K562 (cell line): ENCODE data around the gene AGAP6. TPM values are rescaled to one million over a fixed set of nuclear protein-coding genes. Genes with fewer than 3 reads are reported as not detected.
A peak's percentile ranks its signal among the peaks of the same experiment; 100 is the strongest.
"Not testable (repeated sequence)": the region's sequence is repeated elsewhere in the genome, so short reads cannot be mapped to it uniquely, and the experiment has no call there.

ENCODE experiments used
- ATAC-seq: fragments of 200-7000 bp; cut with Tn5 transposase; 3 replicates; pipeline ENCODE4 v1.9.1; 2020; ENCODE audit warnings: moderate library complexity
- BruUV-seq: library from RNA; stranded (reverse); fragments of 400-500 nt; replicated peaks from 2 replicates; lab custom pipeline; 2021; lab: Mats Ljungman, UMichigan
- CTCF ChIA-PET: fragments of 300-600 bp; formaldehyde crosslinking; extraction: SDS; loops from one replicate; lab custom pipeline; 2021; ENCODE audit warnings: low intra/inter-chr PET ratio; lab: Yijun Ruan, JAX
- POLR2A ChIA-PET: fragments of 300-600, 350-650 bp; sonication (Branson Sonifier 250); formaldehyde crosslinking; extraction: SDS; loops from one replicate; lab custom pipeline; 2021; ENCODE audit warnings: antibody characterized with exemption, inconsistent platforms; lab: Yijun Ruan, JAX
- DNase-seq, 4 experiments: peaks; one replicate each; pipeline versions ENCODE4 v3.0.0 to v3.0.0-alpha.2; 2011 to 2018; ENCODE audit warnings: low spot score in 3 of 4, mixed read lengths in 3 of 4; ENCODE audit errors: extremely low read depth in 1 of 4
- FAIRE-seq: peaks from 2 replicates; lab custom pipeline; 2011; peaks lifted over from hg19 to GRCh38; lab: Jason Lieb, UNC
- H2AFZ ChIP-seq: 2 replicates; pipeline ENCODE4 v1.6.0; 2011; ENCODE audit warnings: low read depth, low read length, control low read depth, inconsistent platforms
- H3K27ac ChIP-seq: fragments of 200-600 bp; 3 replicates; pipeline ENCODE4 v1.8.0; 2011; ENCODE audit warnings: low read depth, mild to moderate bottlenecking, control low read depth, inconsistent platforms, low read length, moderate library complexity, mixed read lengths; ENCODE audit errors: extremely low read depth
- H3K27me3 ChIP-seq, 2 experiments: fragments of 300-600 bp in 1 of 2; 2 replicates in 1 of 2; 3 replicates in 1 of 2; pipeline versions ENCODE4 v1.6.0 to v1.8.0; 2011; ENCODE audit warnings: inconsistent platforms in 2 of 2, low read length in 2 of 2, mild to moderate bottlenecking in 1 of 2, mixed read lengths in 1 of 2, moderate library complexity in 1 of 2; ENCODE audit not compliant: control insufficient read depth in 2 of 2, insufficient read depth in 2 of 2
- H3K36me3 ChIP-seq: fragments of 300-600 bp; 3 replicates; pipeline ENCODE4 v1.8.0; 2011; ENCODE audit warnings: mild to moderate bottlenecking, low read length, inconsistent platforms; ENCODE audit not compliant: control insufficient read depth, insufficient read depth
- H3K4me1 ChIP-seq, 2 experiments: fragments of 200-600 bp in 1 of 2; replicated peaks in 1 of 2; 2 replicates in 1 of 2; 3 replicates in 1 of 2; pipeline versions ENCODE4 v1.5.1 to v1.8.0; 2011; ENCODE audit warnings: inconsistent platforms in 2 of 2, low read length in 2 of 2, mild to moderate bottlenecking in 1 of 2, mixed read lengths in 1 of 2, moderate library complexity in 1 of 2; ENCODE audit not compliant: control insufficient read depth in 2 of 2, insufficient read depth in 2 of 2
- H3K4me2 ChIP-seq: 2 replicates; pipeline ENCODE4 v1.6.1; 2011; ENCODE audit warnings: low read length, control low read depth, inconsistent platforms, mixed read lengths; ENCODE audit not compliant: insufficient read depth
- H3K4me3 ChIP-seq: fragments of 200-600 bp; sonication (generic), shearing (Covaris generic); 2 replicates; pipeline ENCODE4 v1.5.1; 2016; ENCODE audit warnings: control low read depth, inconsistent platforms
- H3K79me2 ChIP-seq: fragments of 200-600 bp; 3 replicates; pipeline ENCODE4 v1.8.0; 2011; ENCODE audit warnings: low read length, inconsistent platforms; ENCODE audit not compliant: control insufficient read depth, insufficient read depth
- H3K9ac ChIP-seq, 2 experiments: 2 replicates each; pipeline versions ENCODE4 v1.6.0 to v1.6.1; 2011; ENCODE audit warnings: low read depth in 2 of 2, low read length in 2 of 2, control low read depth in 1 of 2, inconsistent platforms in 1 of 2, mild to moderate bottlenecking in 1 of 2, mixed read lengths in 1 of 2; ENCODE audit not compliant: insufficient read depth in 1 of 2
- H3K9me1 ChIP-seq: one replicate; pipeline ENCODE4 v1.6.0; 2011; ENCODE audit warnings: inconsistent platforms, mild to moderate bottlenecking, low read length, moderate library complexity; ENCODE audit not compliant: control insufficient read depth, insufficient read depth
- H3K9me3 ChIP-seq: replicated peaks from 2 replicates; pipeline ENCODE4 v1.5.1; 2011; ENCODE audit warnings: low read depth, low read length, inconsistent platforms; ENCODE audit not compliant: control insufficient read depth, insufficient read depth
- H4K20me1 ChIP-seq: replicated peaks from 2 replicates; pipeline ENCODE4 v1.6.1; 2011; ENCODE audit warnings: low read length, inconsistent platforms, mixed read lengths; ENCODE audit not compliant: control insufficient read depth, insufficient read depth
- CTCF ChIP-seq, 3 experiments: IDR thresholded peaks in 2 of 3; conservative IDR thresholded peaks in 1 of 3; 2 replicates each; pipeline ENCODE4 v1.5.1; 2011 to 2012; ENCODE audit warnings: low read length in 3 of 3, mild to moderate bottlenecking in 3 of 3, control low read depth in 2 of 3, improper control_type of control experiment in 1 of 3, inconsistent platforms in 1 of 3, low read depth in 1 of 3, mixed read lengths in 1 of 3, moderate library complexity in 1 of 3; ENCODE audit not compliant: insufficient read depth in 2 of 3
- ERF ChIP-seq: fragments of 450-650 bp; formaldehyde crosslinking; IDR thresholded peaks from 2 replicates; pipeline ENCODE4 v1.4.0; 2020; ENCODE audit warnings: mild to moderate bottlenecking, mixed read lengths
- ETS1 ChIP-seq: conservative IDR thresholded peaks from 2 replicates; pipeline ENCODE4 v1.6.1; 2011; ENCODE audit warnings: low read depth, mild to moderate bottlenecking, low read length; ENCODE audit not compliant: control insufficient read depth
- GABPA ChIP-seq: fragments of 200-800 bp; sonication (Bioruptor generic); conservative IDR thresholded peaks from 2 replicates; pipeline ENCODE4 v1.6.1; 2016; ENCODE audit warnings: low read depth, missing genetic modification characterization, missing compliant biosample characterization
- HNRNPLL ChIP-seq: fragments of 200-400 bp; formaldehyde crosslinking; IDR thresholded peaks from 2 replicates; pipeline ENCODE4 v1.6.1; 2017; ENCODE audit warnings: low read length, low read depth, mild to moderate bottlenecking; ENCODE audit not compliant: poor library complexity, severe bottlenecking
- KLF10 ChIP-seq: fragments of 250-450 bp; sonication (Bioruptor Pico); IDR thresholded peaks from 2 replicates; pipeline ENCODE4 v1.6.1; 2021; ENCODE audit warnings: matching md5 sums
- TAF1 ChIP-seq: IDR thresholded peaks from 2 replicates; pipeline ENCODE4 v1.6.1; 2011; ENCODE audit warnings: mild to moderate bottlenecking, low read length, moderate library complexity; ENCODE audit not compliant: insufficient read depth, control insufficient read depth, severe bottlenecking; ENCODE audit errors: extremely low read depth
- YY1 ChIP-seq, 3 experiments: IDR thresholded peaks; 2 replicates each; pipeline ENCODE4 v1.6.1; 2011; ENCODE audit warnings: low read length in 2 of 3, mild to moderate bottlenecking in 2 of 3, moderate library complexity in 2 of 3, borderline replicate concordance in 1 of 3, control low read depth in 1 of 3, low read depth in 1 of 3; ENCODE audit not compliant: insufficient read depth in 3 of 3, insufficient replicate concordance in 2 of 3, control insufficient read depth in 1 of 3, insufficient read length in 1 of 3; ENCODE audit errors: extremely low read depth in 1 of 3
- WGBS: fragments of 100-300 bp; shearing (Covaris generic); methylation state at CpG from one replicate; pipeline ENCODE4 v1.1.6; 2016; ENCODE audit warnings: low coverage, mixed read lengths; ENCODE audit not compliant: insufficient coverage; ENCODE audit errors: missing lambda C conversion rate; 5-methylcytosine and 5-hydroxymethylcytosine counted together
- in situ Hi-C: fragments of 300-500 bp; cut with MboI; formaldehyde crosslinking; loops from 4 replicates; pipeline ENCODE4 v1.15.0; 2018; ENCODE audit warnings: inconsistent platforms, mixed read lengths
- intact Hi-C: fragments of 100-400 bp; cut with micrococcal nuclease; formaldehyde crosslinking; loops from 2 replicates; pipeline ENCODE4 v1.14.2; 2022
- polyA plus RNA-seq, 8 experiments: library from polyadenylated mRNA; depleted of rRNA in 4 of 8; stranded (reverse) in 5 of 8; unstranded in 3 of 8; fragments of >200 nt; fragmentation: Nextera tagmentation in 2 of 8; fragmentation: Illumina TruSeq in 1 of 8; extraction: Ambion mirVana in 2 of 8; extraction: Trizol in 1 of 8; gene quantifications; 2 replicates each; pipeline versions ENCODE4 v1.2.1 to v1.2.3, GENCODE V29; 2011 to 2014; ENCODE audit warnings: inconsistent platforms in 1 of 8, missing spikeins in 1 of 8
- total RNA-seq, 7 experiments: library from RNA; depleted of rRNA in 6 of 7; stranded (reverse); fragments of >200 nt in 6 of 7; fragmentation: Illumina TruSeq in 2 of 7; extraction: Trizol in 2 of 7; gene quantifications; 2 replicates each; pipeline versions ENCODE4 v1.2.1 to v1.2.3, GENCODE V29; 2011 to 2021; ENCODE audit warnings: low replicate concordance in 1 of 7
- TF ChIP-seq, protein P1 (sequence below): sonication (generic); formaldehyde crosslinking; IDR thresholded peaks from 2 replicates; pipeline ENCODE4 v1.8.0; 2022; ENCODE audit warnings: missing genetic modification reagents, mild to moderate bottlenecking, moderate library complexity, borderline replicate concordance
- TF ChIP-seq, protein P2 (sequence below): sonication (generic); formaldehyde crosslinking; IDR thresholded peaks from 2 replicates; pipeline ENCODE4 v1.8.0; 2022; ENCODE audit warnings: mild to moderate bottlenecking, missing genetic modification reagents

The AGAP6 gene
- total and polyA plus RNA-seq, 9 of the 15 experiments (the other 6 are each of a cell fraction or from before 2014, with no cell fraction given): 1.0 to 46.8 (median 18.3) TPM

DNA sequence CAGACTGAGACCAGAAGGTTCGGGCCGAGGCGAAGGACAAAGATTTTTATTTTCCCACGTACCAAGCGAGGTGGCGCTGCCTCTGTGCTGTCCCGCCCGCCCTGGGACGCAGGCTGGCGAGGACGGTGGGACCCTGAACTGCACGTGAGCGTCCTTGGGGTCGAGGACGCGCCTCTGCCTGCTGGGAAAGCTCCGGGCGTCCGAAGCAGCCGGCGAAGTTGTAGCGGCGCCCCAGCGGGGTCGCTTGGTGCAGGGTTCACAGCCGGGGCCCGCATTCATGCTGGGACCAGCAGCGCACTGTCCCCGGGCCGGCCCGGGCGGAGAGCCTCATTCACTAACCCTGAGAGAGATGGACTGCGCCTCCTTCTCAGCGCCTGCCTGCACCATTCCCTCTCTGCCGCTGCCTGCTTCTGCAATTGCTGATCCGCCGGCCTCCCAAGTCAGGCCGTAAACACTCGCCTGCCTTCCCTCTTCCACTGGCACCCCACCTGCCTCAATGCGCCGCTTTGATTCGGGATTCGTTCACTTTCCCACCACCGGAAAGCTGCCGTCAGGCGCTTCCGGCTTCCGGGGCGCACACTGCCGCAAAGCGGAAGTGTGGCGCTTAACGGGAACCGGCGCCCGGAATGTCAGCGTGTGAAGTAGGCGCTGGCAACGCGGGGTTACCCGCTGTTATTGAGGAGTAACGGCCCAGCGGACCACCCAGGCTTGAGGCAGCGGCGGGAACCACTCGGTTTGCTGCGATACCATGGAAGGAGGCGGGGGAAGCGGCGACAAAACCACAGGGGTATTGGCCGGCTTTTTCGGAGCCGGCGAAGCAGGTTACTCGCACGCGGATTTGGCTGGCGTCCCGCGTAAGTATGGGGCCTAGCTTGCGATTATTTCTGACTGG is 46.5 kb upstream of the AGAP6 start, which contains the start of the genes PARG and TIMM23B:
TSS of gene PARG (minus strand) at position 581 of the 892 bp plus-strand sequence. CDS start at position 279, 302 bp downstream.
TSS of gene TIMM23B (plus strand) at position 607 of the 892 bp plus-strand sequence. CDS start at position 749, 142 bp downstream.
- TSS peak; percentile 78 for BruUV-seq
- under 1% methylated on average over 58 of the region's 81 CpGs for whole genome bisulfite sequencing
- Histone ChIP-seq H3K4me2 (peak within 1 kb of the TSS; percentile 80), H3K4me3 (peak within 1 kb of the TSS; percentile 96), H3K79me2 (peaks cover 66% of the 10 kb centered on the region), H3K36me3 (peaks cover 24% of the 10 kb centered on the region; the same call in 2 of the 3 replicates), H3K4me1 (peaks cover 0 to 11% of the 10 kb centered on the region in 2 experiments; a peak in 3 of 5 replicates), H2AFZ (peak within 1 kb of the TSS; percentile 96), H3K27ac (peak within 1 kb of the TSS; percentile 78), H3K9ac (peak within 1 kb of the TSS; percentile 82 to 93)
- in situ Hi-C loops, intact Hi-C loops, H4K20me1 ChIP-seq, CTCF ChIA-PET, H3K9me3 ChIP-seq, H3K27me3 ChIP-seq, H3K9me1 ChIP-seq, POLR2A ChIA-PET: not testable (repeated sequence)
- DNase-seq: peak; percentile 65 to 92 (median 68)
- peak; percentile 86 for ATAC-seq
- FAIRE-seq: peak; percentile 81
- TF ChIP-seq, protein P1, sequence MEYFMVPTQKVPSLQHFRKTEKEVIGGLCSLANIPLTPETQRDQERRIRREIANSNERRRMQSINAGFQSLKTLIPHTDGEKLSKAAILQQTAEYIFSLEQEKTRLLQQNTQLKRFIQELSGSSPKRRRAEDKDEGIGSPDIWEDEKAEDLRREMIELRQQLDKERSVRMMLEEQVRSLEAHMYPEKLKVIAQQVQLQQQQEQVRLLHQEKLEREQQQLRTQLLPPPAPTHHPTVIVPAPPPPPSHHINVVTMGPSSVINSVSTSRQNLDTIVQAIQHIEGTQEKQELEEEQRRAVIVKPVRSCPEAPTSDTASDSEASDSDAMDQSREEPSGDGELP: peak; percentile 71; the same call in 1 of the 2 replicates
- TF ChIP-seq ETS1 (peak; percentile 60; the same call in 1 of the 2 replicates), TAF1 (peak; percentile 79), HNRNPLL (peak; percentile 54), YY1 (IDR thresholded peaks at IDR 0.05; ENCODE audit: borderline replicate concordance in 1 of 3, control insufficient read depth in 1 of 3, extremely low read depth in 1 of 3, insufficient read depth in 3 of 3, insufficient read length in 1 of 3, insufficient replicate concordance in 2 of 3, low read depth in 1 of 3, low read length in 2 of 3) (peak in 1 of 3 experiments; percentile 60), CTCF (IDR thresholded peaks at IDR 0.05 in 2 of 3, conservative IDR thresholded peaks at IDR 0.05 in 1 of 3; ENCODE audit: insufficient read depth in 2 of 3, low read depth in 1 of 3, low read length in 3 of 3) (peak in 1 of 3 experiments; percentile 39; a peak in 2 of 6 replicates), GABPA (peak; percentile 95), ERF (CRISPR knock-in tag) (0 out of 2 replicates have a peak, but pooled peaks have one; percentile 53), KLF10 (CRISPR knock-in tag) (0 out of 2 replicates have a peak, but pooled peaks have one; percentile 36)
- TF ChIP-seq, protein P2, sequence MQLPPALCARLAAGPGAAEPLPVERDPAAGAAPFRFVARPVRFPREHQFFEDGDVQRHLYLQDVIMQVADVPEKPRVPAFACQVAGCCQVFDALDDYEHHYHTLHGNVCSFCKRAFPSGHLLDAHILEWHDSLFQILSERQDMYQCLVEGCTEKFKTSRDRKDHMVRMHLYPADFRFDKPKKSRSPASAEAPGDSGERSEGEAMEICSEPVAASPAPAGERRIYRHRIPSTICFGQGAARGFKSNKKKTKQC (CRISPR knock-in tag): peak; percentile 77
